ENCODE results near the gene EME1. TPM values are rescaled to one million over a fixed set of nuclear protein-coding genes. Genes with fewer than 3 reads are reported as not detected.

The EME1 gene
- total and polyA plus RNA-seq, 2 of the 13 experiments (the other 11 are each of a cell fraction or from before 2014, with no cell fraction given), result 20.7 to 24.6 TPM

- no peak for TF ChIP-seq CSRNP2 (CRISPR knock-in tag; conservative IDR thresholded peaks at IDR 0.05; ENCODE audit: low read depth)
- no peak for TF ChIP-seq ZKSCAN8 (CRISPR knock-in tag; IDR thresholded peaks at IDR 0.05; ENCODE audit: borderline replicate concordance)
- TF ChIP-seq ZNF616 (CRISPR knock-in tag; IDR thresholded peaks at IDR 0.05; ENCODE audit: low read depth), result no peak
- TF ChIP-seq BHLHE40 (IDR thresholded peaks at IDR 0.05; ENCODE audit: low read length), result no peak
- TF ChIP-seq MZF1 (CRISPR knock-in tag; IDR thresholded peaks at IDR 0.05; ENCODE audit: borderline replicate concordance), result no peak
- no peak for TF ChIP-seq ATF2 (CRISPR knock-in tag; IDR thresholded peaks at IDR 0.05)
- TF ChIP-seq ZNF710 (CRISPR knock-in tag; IDR thresholded peaks at IDR 0.05; ENCODE audit: borderline replicate concordance), result 0 out of 2 replicates have a peak, but pooled peaks have one; percentile 42
- peak; percentile 51; the same call in 1 of the 2 replicates for TF ChIP-seq MIER2 (CRISPR knock-in tag; IDR thresholded peaks at IDR 0.05)
- TF ChIP-seq ZFYVE20 (CRISPR knock-in tag; IDR thresholded peaks at IDR 0.05; ENCODE audit: borderline replicate concordance, low read depth), result no peak
- TF ChIP-seq MYNN (CRISPR knock-in tag; IDR thresholded peaks at IDR 0.05; ENCODE audit: low read depth), result no peak
- TF ChIP-seq DMTF1 (CRISPR knock-in tag; IDR thresholded peaks at IDR 0.05), result no peak
- 0 out of 2 replicates have a peak, but pooled peaks have one; percentile 45 for TF ChIP-seq ZNF224 (CRISPR knock-in tag; IDR thresholded peaks at IDR 0.05)
- TF ChIP-seq ZNF530 (CRISPR knock-in tag; IDR thresholded peaks at IDR 0.05; ENCODE audit: low read depth), result no peak
- no peak for TF ChIP-seq NR0B2 (CRISPR knock-in tag; IDR thresholded peaks at IDR 0.05)
- no peak for TF ChIP-seq HINFP (CRISPR knock-in tag; IDR thresholded peaks at IDR 0.05; ENCODE audit: low read depth)
- peak; percentile 32; the same call in 1 of the 2 replicates for TF ChIP-seq ZNF292 (CRISPR knock-in tag; IDR thresholded peaks at IDR 0.05; ENCODE audit: borderline replicate concordance, low read depth)
- no peak; the same call in 1 of the 2 replicates for TF ChIP-seq FOXK1 (CRISPR knock-in tag; IDR thresholded peaks at IDR 0.05; ENCODE audit: borderline replicate concordance, low read depth)
Observed at GRCh38 chr17:50426814-50427787, 54.1 kb downstream of the EME1 start (continued).
